Mucosa of descending colon (tissue), 3 donors: ENCODE data around the gene SLC26A5. TPM values are rescaled to one million over a fixed set of nuclear protein-coding genes. Genes with fewer than 3 reads are reported as not detected.

Experiments used
- ATAC-seq: fragments of 200-7000 bp; cut with Tn5 transposase; one replicate; pipeline ENCODE4 v1.9.1; 2020; ENCODE audit warnings: mild to moderate bottlenecking, moderate library complexity
- DNase-seq, 3 donors: peaks; one replicate each; pipeline ENCODE4 v3.0.0-alpha.2; 2020
- H3K36me3 ChIP-seq: fragments of 200-600 bp; one replicate; pipeline ENCODE4 v1.8.0; 2021; ENCODE audit warnings: low read depth, mild to moderate bottlenecking
- H3K4me1 ChIP-seq: fragments of 200-600 bp; one replicate; pipeline ENCODE4 v1.8.0; 2021; ENCODE audit warnings: low read depth, mild to moderate bottlenecking
- H3K4me3 ChIP-seq: fragments of 200-600 bp; one replicate; pipeline ENCODE4 v1.8.0; 2021; ENCODE audit warnings: mild to moderate bottlenecking
- H3K9me3 ChIP-seq: fragments of 200-600 bp; one replicate; pipeline ENCODE4 v1.8.0; 2021; ENCODE audit warnings: mild to moderate bottlenecking
- intact Hi-C, 2 donors: fragments of 100-400 bp; cut with DNase I in 1 of 2; cut with micrococcal nuclease in 1 of 2; formaldehyde crosslinking; loops; one replicate each; pipeline versions ENCODE4 v1.11.0 to v1.11.1; 2022; cut with DNase I, micrococcal nuclease
- total RNA-seq, 3 donors: library from RNA; stranded (reverse); fragmentation: NEBNext Ultra II Directional in 2 of 3; extraction: Animal tissue kit (Norgen Biotek cat#: 25700) in 2 of 3; gene quantifications; one replicate each; pipeline versions ENCODE4 v1.2.1 to v1.2.4, GENCODE V29; 2021 to 2023
- TF ChIP-seq, protein P1 (sequence below): fragments of 200-600 bp; IDR thresholded peaks from one replicate; pipeline ENCODE4 v1.8.0; 2022; ENCODE audit warnings: antibody characterized with exemption, mild to moderate bottlenecking
- donor health status: DM: no; HTN: no; CAD: no; lungs with moderate emphysema.
- donor health status: DM: no; HTN: no; CAD: no.
- donor health status: DM: no; HTN: yes; CAD: no.

Gene SLC26A5
- total RNA-seq, 3 donors from 2014 or later, result 0.14 to 0.38 (median 0.19) TPM

DNA sequence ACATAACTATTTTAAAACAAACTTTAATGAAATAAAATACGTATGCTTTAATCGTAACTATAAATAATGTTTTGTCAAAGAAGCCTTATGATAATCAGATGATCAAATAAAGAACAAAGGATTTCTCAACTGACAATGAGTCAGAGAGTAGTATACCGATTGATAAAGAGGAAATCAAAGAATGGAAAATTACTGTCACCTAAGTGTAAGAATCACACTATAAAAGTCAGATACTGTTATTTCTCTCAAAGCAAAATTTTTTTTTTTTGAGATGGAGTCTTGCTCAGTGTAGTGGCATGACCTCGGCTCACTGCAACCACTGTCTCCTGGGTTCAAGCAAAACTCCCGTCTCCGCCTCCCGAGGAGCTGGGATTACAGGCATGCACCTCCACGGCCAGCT is 120.3 kb downstream of the SLC26A5 start:
- Histone ChIP-seq H3K9me3 (no peaks in the 10 kb centered on the region), H3K4me3 (no peak overlapping the region), H3K4me1 (no peaks in the 10 kb centered on the region), H3K36me3 (peaks cover 5% of the 10 kb centered on the region)
- TF ChIP-seq, protein P1, sequence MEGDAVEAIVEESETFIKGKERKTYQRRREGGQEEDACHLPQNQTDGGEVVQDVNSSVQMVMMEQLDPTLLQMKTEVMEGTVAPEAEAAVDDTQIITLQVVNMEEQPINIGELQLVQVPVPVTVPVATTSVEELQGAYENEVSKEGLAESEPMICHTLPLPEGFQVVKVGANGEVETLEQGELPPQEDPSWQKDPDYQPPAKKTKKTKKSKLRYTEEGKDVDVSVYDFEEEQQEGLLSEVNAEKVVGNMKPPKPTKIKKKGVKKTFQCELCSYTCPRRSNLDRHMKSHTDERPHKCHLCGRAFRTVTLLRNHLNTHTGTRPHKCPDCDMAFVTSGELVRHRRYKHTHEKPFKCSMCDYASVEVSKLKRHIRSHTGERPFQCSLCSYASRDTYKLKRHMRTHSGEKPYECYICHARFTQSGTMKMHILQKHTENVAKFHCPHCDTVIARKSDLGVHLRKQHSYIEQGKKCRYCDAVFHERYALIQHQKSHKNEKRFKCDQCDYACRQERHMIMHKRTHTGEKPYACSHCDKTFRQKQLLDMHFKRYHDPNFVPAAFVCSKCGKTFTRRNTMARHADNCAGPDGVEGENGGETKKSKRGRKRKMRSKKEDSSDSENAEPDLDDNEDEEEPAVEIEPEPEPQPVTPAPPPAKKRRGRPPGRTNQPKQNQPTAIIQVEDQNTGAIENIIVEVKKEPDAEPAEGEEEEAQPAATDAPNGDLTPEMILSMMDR, result no peak
- ATAC-seq (no peak), DNase-seq (no peak)
- intact Hi-C loops, result no loop called here

Other genes with a start within 250 kb of the SLC26A5 start
- gene PMPCB, start 148.8 kb downstream of the SLC26A5 start, total RNA-seq, result 10 to 100 TPM; 60.8 to 65.2 (median 63.2) TPM
- 10 to 100 TPM; 15.0 to 21.3 (median 16.4) TPM for gene DNAJC2, start 101.4 kb downstream of the SLC26A5 start, total RNA-seq
- 10 to 100 TPM; 47.9 to 85.8 (median 74.0) TPM for gene PSMC2, start 98.6 kb downstream of the SLC26A5 start, total RNA-seq